ENCODE results near the gene OR6C76. TPM values are rescaled to one million over a fixed set of nuclear protein-coding genes. Genes with fewer than 3 reads are reported as not detected.
"Not testable (repeated sequence)": the region's sequence is repeated elsewhere in the genome, so short reads cannot be mapped to it uniquely, and the experiment has no call there.

Gene OR6C76
- total RNA-seq, 1 donor from 2014 or later = not detected

DNA sequence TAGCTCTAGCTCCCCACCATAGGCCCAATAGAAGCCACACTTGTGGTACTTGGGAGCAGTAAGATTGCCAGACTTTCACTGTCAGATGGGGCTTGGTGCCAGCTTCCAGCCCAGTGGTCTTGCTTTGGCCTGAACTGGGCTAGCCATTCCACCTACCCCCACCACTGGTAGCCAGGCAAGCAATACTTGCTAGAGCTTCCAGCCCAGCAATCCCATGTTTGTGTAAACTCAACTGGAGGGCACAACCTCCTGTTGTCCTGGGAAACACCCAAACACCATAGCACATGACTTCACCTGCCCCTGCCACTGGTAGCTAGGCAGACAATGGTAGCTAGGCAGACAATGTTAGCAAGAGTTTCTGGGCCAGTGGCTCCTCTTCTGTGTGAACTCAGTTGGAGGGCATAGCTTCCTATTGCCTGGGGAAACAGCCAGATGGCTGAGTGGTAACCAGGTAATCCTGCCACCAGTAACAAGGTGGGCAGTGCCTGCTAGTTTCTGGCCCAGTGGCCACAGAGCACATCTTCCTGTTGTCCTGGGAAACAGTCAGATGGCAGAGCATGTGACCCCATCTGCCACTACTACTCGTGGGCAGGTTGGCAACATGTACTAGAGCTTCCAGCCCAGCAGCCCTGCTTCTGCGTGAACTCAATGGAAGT is 5.6 kb upstream of the OR6C76 start:
- Mint-ChIP-seq H3K27ac (ENCODE audit: unreplicated experiment) (no peak overlapping the region), H3K4me3 (ENCODE audit: unreplicated experiment) (no peak overlapping the region), H3K36me3 (ENCODE audit: low read depth) (no peaks in the 10 kb centered on the region), H3K27me3 (ENCODE audit: low read depth) (peaks cover 20% of the 10 kb centered on the region), H3K9me3 (ENCODE audit: low read depth) (peaks cover 5% of the 10 kb centered on the region), H3K4me1 (ENCODE audit: low read depth) (no peaks in the 10 kb centered on the region)
- TF ChIP-seq, protein P1, sequence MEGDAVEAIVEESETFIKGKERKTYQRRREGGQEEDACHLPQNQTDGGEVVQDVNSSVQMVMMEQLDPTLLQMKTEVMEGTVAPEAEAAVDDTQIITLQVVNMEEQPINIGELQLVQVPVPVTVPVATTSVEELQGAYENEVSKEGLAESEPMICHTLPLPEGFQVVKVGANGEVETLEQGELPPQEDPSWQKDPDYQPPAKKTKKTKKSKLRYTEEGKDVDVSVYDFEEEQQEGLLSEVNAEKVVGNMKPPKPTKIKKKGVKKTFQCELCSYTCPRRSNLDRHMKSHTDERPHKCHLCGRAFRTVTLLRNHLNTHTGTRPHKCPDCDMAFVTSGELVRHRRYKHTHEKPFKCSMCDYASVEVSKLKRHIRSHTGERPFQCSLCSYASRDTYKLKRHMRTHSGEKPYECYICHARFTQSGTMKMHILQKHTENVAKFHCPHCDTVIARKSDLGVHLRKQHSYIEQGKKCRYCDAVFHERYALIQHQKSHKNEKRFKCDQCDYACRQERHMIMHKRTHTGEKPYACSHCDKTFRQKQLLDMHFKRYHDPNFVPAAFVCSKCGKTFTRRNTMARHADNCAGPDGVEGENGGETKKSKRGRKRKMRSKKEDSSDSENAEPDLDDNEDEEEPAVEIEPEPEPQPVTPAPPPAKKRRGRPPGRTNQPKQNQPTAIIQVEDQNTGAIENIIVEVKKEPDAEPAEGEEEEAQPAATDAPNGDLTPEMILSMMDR (IDR thresholded peaks at IDR 0.05) = no peak
- no peak for DNase-seq (ENCODE audit: low spot score)

DNA sequence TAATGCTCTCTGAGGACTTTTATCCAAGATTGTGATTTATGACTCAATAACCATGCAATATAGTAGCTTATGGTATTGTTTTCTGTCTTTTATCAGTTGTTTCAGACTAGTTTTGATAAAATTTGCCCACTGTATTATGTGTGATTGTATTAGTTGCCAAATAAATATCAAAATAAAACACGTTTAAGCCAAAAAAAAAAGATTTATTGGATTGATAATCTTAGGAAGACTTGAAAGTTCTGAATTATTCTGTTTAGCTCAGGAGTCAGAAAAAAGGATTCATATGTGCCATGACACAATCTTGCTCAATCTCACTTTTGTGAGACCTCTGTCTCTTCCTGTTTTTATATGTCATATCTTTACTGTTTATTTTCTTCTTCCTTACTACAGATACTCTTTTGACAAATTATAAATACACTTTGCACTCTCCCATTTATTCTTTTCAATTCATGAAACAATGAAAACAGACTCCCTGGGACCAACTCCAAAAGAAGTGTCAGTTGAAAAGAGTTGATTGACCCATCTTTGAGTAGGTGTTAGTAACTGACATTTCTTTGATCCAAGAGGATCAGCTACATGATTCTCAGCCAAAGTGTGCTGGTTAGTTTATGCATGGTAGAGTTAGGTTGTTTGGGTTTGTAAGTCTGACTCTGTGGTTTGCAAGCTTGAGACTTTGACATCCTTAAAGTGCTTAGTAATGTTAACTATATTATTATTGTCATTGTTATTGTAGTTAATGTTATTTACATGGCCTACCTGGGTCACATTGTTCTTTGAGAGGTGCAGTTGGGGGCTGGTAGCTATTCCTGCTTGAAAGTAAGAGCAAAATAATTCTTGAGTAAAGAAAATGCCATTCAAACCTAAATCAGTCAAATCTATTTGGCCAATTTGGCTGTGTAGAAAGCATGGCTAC is 2.5 kb downstream of the OR6C76 start:
- TF ChIP-seq, protein P1 (IDR thresholded peaks at IDR 0.05) = no peak
- H3K4me3 Mint-ChIP-seq (ENCODE audit: unreplicated experiment) = no peak overlapping the region
- no peaks in the 10 kb centered on the region for H3K36me3 Mint-ChIP-seq (ENCODE audit: low read depth)
- H3K9me3 Mint-ChIP-seq (ENCODE audit: low read depth) = no peaks in the 10 kb centered on the region
- H3K4me1 Mint-ChIP-seq (ENCODE audit: low read depth) = no peaks in the 10 kb centered on the region
- peaks cover 16% of the 10 kb centered on the region for H3K27me3 Mint-ChIP-seq (ENCODE audit: low read depth)
- no peak overlapping the region for H3K27ac Mint-ChIP-seq (ENCODE audit: unreplicated experiment)
- no peak for DNase-seq (ENCODE audit: low spot score)

- not testable (repeated sequence) for H3K4me1 Mint-ChIP-seq (ENCODE audit: low read depth); H3K4me3 Mint-ChIP-seq (ENCODE audit: unreplicated experiment); DNase-seq (ENCODE audit: low spot score); H3K27ac Mint-ChIP-seq (ENCODE audit: unreplicated experiment); H3K36me3 Mint-ChIP-seq (ENCODE audit: low read depth); H3K27me3 Mint-ChIP-seq (ENCODE audit: low read depth)
- H3K9me3 Mint-ChIP-seq (ENCODE audit: low read depth) = peaks cover 20% of the 10 kb centered on the region
Measured at GRCh38 chr12:55441233-55441632, 15.2 kb downstream of the OR6C76 start.

- TF ChIP-seq, protein P1 (IDR thresholded peaks at IDR 0.05) = no peak
- no peak within 1 kb of the TSS for H3K4me3 Mint-ChIP-seq (ENCODE audit: unreplicated experiment)
- no peaks in the 10 kb centered on the region for H3K4me1 Mint-ChIP-seq (ENCODE audit: low read depth)
- peaks cover 20% of the 10 kb centered on the region for H3K9me3 Mint-ChIP-seq (ENCODE audit: low read depth)
- H3K27me3 Mint-ChIP-seq (ENCODE audit: low read depth) = peaks cover 3% of the 10 kb centered on the region
- H3K36me3 Mint-ChIP-seq (ENCODE audit: low read depth) = no peaks in the 10 kb centered on the region
- no peak for DNase-seq (ENCODE audit: low spot score)
- no peak within 1 kb of the TSS for H3K27ac Mint-ChIP-seq (ENCODE audit: unreplicated experiment)
Measured at GRCh38 chr12:55443776-55444175, 17.7 kb downstream of the OR6C76 start, which contains the start of gene OR6C2. Gene OR6C2 (plus strand): TSS chr12:55444076. CDS start chr12:55452214, 8,138 bp downstream.

DNA sequence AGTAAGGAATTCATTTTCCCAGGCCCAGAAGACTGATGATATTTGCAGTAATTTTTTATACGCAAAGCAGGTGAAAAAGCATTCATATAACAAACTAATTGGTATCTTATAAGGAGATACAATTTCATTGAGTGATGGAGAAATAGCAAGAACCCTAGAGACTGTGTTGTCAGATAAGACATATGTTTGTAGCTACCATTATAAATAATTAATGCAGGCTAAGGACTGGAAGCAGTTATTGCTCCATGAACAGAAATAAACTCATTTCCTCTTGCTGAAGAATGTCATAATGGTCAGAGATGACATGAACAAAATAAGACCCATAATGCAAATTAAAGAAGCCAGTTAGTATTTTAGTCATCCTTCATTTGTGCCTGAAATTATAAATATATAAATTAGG is 19.3 kb downstream of the OR6C76 start:
- no peak for DNase-seq (ENCODE audit: low spot score)
- Mint-ChIP-seq H3K4me1 (ENCODE audit: low read depth) (no peaks in the 10 kb centered on the region), H3K27me3 (ENCODE audit: low read depth) (peaks cover 3% of the 10 kb centered on the region), H3K4me3 (ENCODE audit: unreplicated experiment) (no peak overlapping the region), H3K9me3 (ENCODE audit: low read depth) (peaks cover 13% of the 10 kb centered on the region), H3K27ac (ENCODE audit: unreplicated experiment) (no peak overlapping the region), H3K36me3 (ENCODE audit: low read depth) (no peaks in the 10 kb centered on the region)
- TF ChIP-seq, protein P1 (IDR thresholded peaks at IDR 0.05) = no peak
